Aorta (tissue), 5 donors: ENCODE data around the gene VAV3. TPM values are rescaled to one million over a fixed set of nuclear protein-coding genes. Genes with fewer than 3 reads are reported as not detected.
"Not testable (repeated sequence)": the region's sequence is repeated elsewhere in the genome, so short reads cannot be mapped to it uniquely, and the experiment has no call there.

ENCODE experiments used
- ATAC-seq: fragments of 200-7000 bp; cut with Tn5 transposase; one replicate; pipeline ENCODE4 v1.9.1; 2022; ENCODE audit warnings: moderate library complexity; ENCODE audit not compliant: low FRiP score
- DNase-seq, 2 donors: peaks; one replicate each; pipeline ENCODE4 v3.0.0-alpha.2; 2020
- H3K27ac ChIP-seq, 2 donors: one replicate each; pipeline ENCODE4 v1.5.1; 2013; ENCODE audit warnings: low read length in 2 of 2, mild to moderate bottlenecking in 2 of 2, moderate library complexity in 2 of 2, control low read depth in 1 of 2, inconsistent platforms in 1 of 2, low read depth in 1 of 2
- H3K27me3 ChIP-seq, 2 donors: one replicate each; pipeline ENCODE4 v1.6.1; 2013; ENCODE audit warnings: control low read depth in 1 of 2, low read length in 1 of 2, mild to moderate bottlenecking in 1 of 2, moderate library complexity in 1 of 2; ENCODE audit not compliant: insufficient read depth in 2 of 2, control insufficient read depth in 1 of 2
- H3K36me3 ChIP-seq, 2 donors: one replicate each; pipeline ENCODE4 v1.6.1; 2013; ENCODE audit warnings: control low read depth in 1 of 2, low read length in 1 of 2, mild to moderate bottlenecking in 1 of 2; ENCODE audit not compliant: insufficient read depth in 2 of 2, control insufficient read depth in 1 of 2
- H3K4me1 ChIP-seq, 2 donors: one replicate each; pipeline ENCODE4 v1.6.1; 2013; ENCODE audit warnings: low read length in 2 of 2, control low read depth in 1 of 2, mild to moderate bottlenecking in 1 of 2, moderate library complexity in 1 of 2; ENCODE audit not compliant: insufficient read depth in 2 of 2, control insufficient read depth in 1 of 2
- H3K4me3 ChIP-seq, 2 donors: one replicate each; pipeline ENCODE4 v1.5.1; 2013; ENCODE audit warnings: low read length in 2 of 2, control low read depth in 1 of 2, mild to moderate bottlenecking in 1 of 2
- H3K9me3 ChIP-seq: one replicate; pipeline ENCODE4 v1.6.1; 2013; ENCODE audit warnings: mild to moderate bottlenecking, low read length; ENCODE audit not compliant: control insufficient read depth
- WGBS, 2 donors: extraction: QIAGEN DNeasy Blood & Tissue Kit; methylation state at CpG; one replicate each; pipeline ENCODE4 v1.1.7; 2013; 5-methylcytosine and 5-hydroxymethylcytosine counted together
- intact Hi-C, 2 donors: fragments of 100-400 bp; cut with DNase I; formaldehyde crosslinking; loops; one replicate each; pipeline versions ENCODE4 v1.14.2 to v1.15.0; 2022
- polyA plus RNA-seq, 2 donors: library from polyadenylated mRNA; stranded (reverse); fragments of 200-250 nt; gene quantifications; one replicate each; pipeline ENCODE4 v1.2.3, GENCODE V29; 2013
- total RNA-seq, 2 donors: library from RNA; stranded (reverse); fragmentation: NEBNext Ultra II Directional; extraction: Animal tissue kit (Norgen Biotek cat#: 25700); gene quantifications; one replicate each; pipeline ENCODE4 v1.2.1, GENCODE V29; 2021
- donor health status: healthy with polysubstance abuse.
- donor health status: Bipolar disorder and iron deficiency.
- donor health status: DM: no; HTN: no; CAD: no.
- donor health status: DM: no; HTN: no; CAD: no.
- donor health status: DM: yes; HTN: yes; CAD: no.

VAV3 gene
- total and polyA plus RNA-seq, 4 donors, result 0.33 to 8.8 (median 4.7) TPM

GRCh38 chr1:107661158-107661557, 303.8 kb downstream of the VAV3 start:
- H3K27me3 ChIP-seq, result no peaks in the 10 kb centered on the region
- no peak overlapping the region for H3K27ac ChIP-seq
- H3K4me3 ChIP-seq, result no peak overlapping the region
- no peaks in the 10 kb centered on the region for H3K36me3 ChIP-seq
- H3K9me3 ChIP-seq, result no peaks in the 10 kb centered on the region
- ATAC-seq, result no peak
- DNase-seq, result no peak
- intact Hi-C loops, result no loop called here
- 84 to 90% methylated on average over 7 of the region's 7 CpGs for WGBS, 2 donors
- H3K4me1 ChIP-seq, result no peaks in the 10 kb centered on the region

DNA sequence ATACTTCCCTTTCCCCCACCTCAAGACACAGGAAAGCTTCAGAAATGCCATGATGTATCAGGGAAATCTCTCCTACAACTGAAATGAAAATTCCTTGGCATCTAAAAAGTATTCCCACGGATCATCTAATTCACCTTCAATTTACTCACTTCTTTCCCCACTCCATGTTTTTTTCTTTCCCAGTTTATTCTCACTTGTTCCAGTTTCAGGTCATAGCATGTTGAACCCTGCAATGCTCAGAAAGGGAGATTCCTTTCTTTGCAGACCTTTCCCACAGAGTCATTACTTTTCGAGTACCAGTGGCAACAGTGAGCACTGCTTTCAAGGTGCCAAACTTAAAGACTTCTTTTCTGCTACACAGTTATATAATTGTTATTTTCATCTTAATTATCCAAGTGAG, 305.0 kb downstream of the VAV3 start:
- Histone ChIP-seq H3K4me3 (no peak overlapping the region), H3K4me1 (no peaks in the 10 kb centered on the region), H3K9me3 (no peaks in the 10 kb centered on the region), H3K27ac (no peak overlapping the region), H3K27me3 (no peaks in the 10 kb centered on the region), H3K36me3 (no peaks in the 10 kb centered on the region)
- intact Hi-C loops, result no loop called here
- 80 to 84% methylated on average over 2 of the region's 2 CpGs for WGBS, 2 donors
- DNase-seq (no peak), ATAC-seq (no peak)

- Histone ChIP-seq H3K4me1 (no peaks in the 10 kb centered on the region), H3K4me3 (no peak overlapping the region), H3K27ac (no peak overlapping the region), H3K36me3 (no peaks in the 10 kb centered on the region), H3K27me3 (no peaks in the 10 kb centered on the region), H3K9me3 (no peaks in the 10 kb centered on the region)
- WGBS, 2 donors, result 79 to 89% methylated on average over 4 of the region's 4 CpGs
- intact Hi-C loops, result no loop called here
- ATAC-seq, result no peak
- DNase-seq, result no peak
Observed at GRCh38 chr1:107657356-107657755, 307.6 kb downstream of the VAV3 start.

DNA sequence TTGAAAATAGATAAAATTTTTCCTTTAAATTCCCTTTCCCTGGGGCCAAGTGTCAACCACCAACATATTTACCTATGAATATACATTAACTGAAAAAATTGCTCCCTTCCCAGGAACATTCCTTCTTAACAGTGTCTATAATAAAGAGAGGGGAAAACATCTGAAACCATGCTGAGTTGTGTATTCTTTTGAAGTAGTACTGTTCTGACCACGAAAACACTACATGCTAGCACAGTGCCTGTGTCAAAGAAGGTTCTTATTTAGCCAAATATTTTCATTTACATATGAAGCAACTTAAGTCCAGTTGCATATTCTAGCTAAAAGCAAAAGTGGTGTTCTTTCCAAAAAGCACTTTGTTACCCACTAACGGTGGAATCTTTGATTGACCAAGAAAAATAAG, 311.2 kb downstream of the VAV3 start:
- no peak for ATAC-seq
- H3K27ac ChIP-seq, result no peak overlapping the region
- H3K36me3 ChIP-seq, result no peaks in the 10 kb centered on the region
- 12 to 17% methylated on average over 2 of the region's 2 CpGs for WGBS, 2 donors
- H3K4me1 ChIP-seq, result no peaks in the 10 kb centered on the region
- DNase-seq, result no peak
- H3K9me3 ChIP-seq, result no peaks in the 10 kb centered on the region
- H3K27me3 ChIP-seq, result no peaks in the 10 kb centered on the region
- H3K4me3 ChIP-seq, result no peak overlapping the region
- intact Hi-C loops, result no loop called here

- Histone ChIP-seq H3K4me1 (no peaks in the 10 kb centered on the region), H3K9me3 (no peaks in the 10 kb centered on the region), H3K36me3 (no peaks in the 10 kb centered on the region), H3K27ac (no peak overlapping the region), H3K4me3 (no peak overlapping the region), H3K27me3 (no peaks in the 10 kb centered on the region)
- intact Hi-C loops, result no loop called here
- DNase-seq (no peak), ATAC-seq (no peak)
- 30 to 53% methylated on average over 1 of the region's 1 CpG for WGBS, 2 donors
Observed at GRCh38 chr1:107653005-107653404, 312.0 kb downstream of the VAV3 start.

GRCh38 chr1:107650825-107651224, 314.2 kb downstream of the VAV3 start:
- H3K27me3 ChIP-seq, H3K27ac ChIP-seq, H3K4me1 ChIP-seq, H3K9me3 ChIP-seq, DNase-seq, intact Hi-C loops, ATAC-seq, H3K4me3 ChIP-seq, H3K36me3 ChIP-seq: not testable (repeated sequence)
- 91 to 95% methylated on average over 2 of the region's 2 CpGs for WGBS, 2 donors

GRCh38 chr1:107649023-107649422, 316.0 kb downstream of the VAV3 start:
- 58 to 60% methylated on average over 3 of the region's 3 CpGs for WGBS, 2 donors
- H3K27ac ChIP-seq, result no peak overlapping the region

GRCh38 chr1:107648071-107648470, 316.9 kb downstream of the VAV3 start:
- H3K4me3 ChIP-seq, result no peak overlapping the region
- no peaks in the 10 kb centered on the region for H3K4me1 ChIP-seq
- ATAC-seq (no peak), DNase-seq (no peak)
- H3K9me3 ChIP-seq, result no peaks in the 10 kb centered on the region
- intact Hi-C loops, result no loop called here
- H3K27me3 ChIP-seq, result no peaks in the 10 kb centered on the region
- H3K36me3 ChIP-seq, result no peaks in the 10 kb centered on the region
- H3K27ac ChIP-seq, result no peak overlapping the region

More at GRCh38 chr1:107649023-107649422, 316.0 kb downstream of the VAV3 start:
- Histone ChIP-seq H3K9me3 (no peaks in the 10 kb centered on the region), H3K4me1 (no peaks in the 10 kb centered on the region), H3K36me3 (no peaks in the 10 kb centered on the region), H3K4me3 (no peak overlapping the region), H3K27me3 (no peaks in the 10 kb centered on the region)
- intact Hi-C loops, result no loop called here
- ATAC-seq (no peak), DNase-seq (no peak)

DNA sequence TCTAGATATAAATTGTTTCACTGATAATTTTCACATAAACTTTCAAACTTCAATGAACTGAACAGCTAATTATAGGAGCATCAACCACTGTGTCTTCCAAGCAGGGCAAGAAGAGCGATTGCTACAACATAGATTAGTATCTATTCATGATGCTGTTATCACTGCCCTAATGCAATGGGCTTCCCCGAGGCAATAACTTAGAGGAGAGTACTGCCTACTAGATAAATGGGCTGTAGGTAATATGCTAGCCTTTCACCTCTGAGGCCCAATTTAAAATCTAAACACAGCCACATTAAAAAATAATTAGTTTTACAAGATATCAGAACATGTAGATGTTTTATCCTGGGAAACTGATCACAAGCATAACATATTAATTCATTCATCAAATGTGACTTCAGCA, 318.0 kb downstream of the VAV3 start:
- H3K27ac ChIP-seq, result no peak overlapping the region
- 78 to 81% methylated on average over 2 of the region's 2 CpGs for WGBS, 2 donors
- DNase-seq, result no peak
- H3K4me3 ChIP-seq, result no peak overlapping the region
- no peak for ATAC-seq
- H3K9me3 ChIP-seq, result no peaks in the 10 kb centered on the region
- no peaks in the 10 kb centered on the region for H3K36me3 ChIP-seq
- H3K27me3 ChIP-seq, result peaks cover 0 to 2% of the 10 kb centered on the region in 2 donors
- intact Hi-C loops, result no loop called here
- no peaks in the 10 kb centered on the region for H3K4me1 ChIP-seq
